OCI-LY7 (cell line): ENCODE measurements around the gene LARP1. TPM values are rescaled to one million over a fixed set of nuclear protein-coding genes. Genes with fewer than 3 reads are reported as not detected.

Source experiments
- BruUV-seq: library from RNA; stranded (reverse); fragments of 400-500 nt; replicated peaks from 2 replicates; lab custom pipeline; 2021; lab: Mats Ljungman, UMichigan
- CTCF ChIA-PET: fragments of 300-600 bp; sonication (Branson Sonifier 250); formaldehyde crosslinking; loops from one replicate; lab custom pipeline; 2022; ENCODE audit warnings: antibody characterized with exemption; ENCODE audit not compliant: unreplicated experiment; lab: Charles Lee
- POLR2A ChIA-PET: fragments of 300-600 bp; sonication (Branson Sonifier 250); formaldehyde crosslinking; loops from one replicate; lab custom pipeline; 2022; ENCODE audit warnings: antibody characterized with exemption; lab: Charles Lee
- DNase-seq: peaks from one replicate; pipeline ENCODE4 v3.0.0-alpha.2; 2015; ENCODE audit warnings: low spot score
- H2AFZ ChIP-seq: fragments of 200-600 bp; sonication (generic), shearing (Covaris generic); 2 replicates; pipeline ENCODE4 v1.6.1; 2014; ENCODE audit warnings: mild to moderate bottlenecking, antibody characterized with exemption, low read length, moderate library complexity
- H3K27ac ChIP-seq: fragments of 200-600 bp; sonication (generic); 2 replicates; pipeline ENCODE4 v1.5.1; 2014; ENCODE audit warnings: mixed run types, low read depth, mild to moderate bottlenecking, moderate library complexity, low read length, inconsistent platforms; ENCODE audit not compliant: poor library complexity, severe bottlenecking
- H3K36me3 ChIP-seq: fragments of 200-600 bp; sonication (generic); 2 replicates; pipeline ENCODE4 v1.6.1; 2014; ENCODE audit warnings: mild to moderate bottlenecking, antibody characterized with exemption, low read length, moderate library complexity, mixed read lengths; ENCODE audit not compliant: insufficient read depth
- H3K4me1 ChIP-seq: fragments of 200-600 bp; sonication (generic); 2 replicates; pipeline ENCODE4 v1.5.1; 2014; ENCODE audit warnings: mild to moderate bottlenecking, low read length; ENCODE audit not compliant: insufficient read depth, poor library complexity, severe bottlenecking
- H3K4me2 ChIP-seq: fragments of 200-600 bp; sonication (generic); 2 replicates; pipeline ENCODE4 v1.6.1; 2014; ENCODE audit warnings: mild to moderate bottlenecking, low read length
- H3K4me3 ChIP-seq: fragments of 200-600 bp; sonication (generic); 2 replicates; pipeline ENCODE4 v1.5.1; 2014; ENCODE audit warnings: mild to moderate bottlenecking, low read depth, low read length; ENCODE audit not compliant: poor library complexity, severe bottlenecking
- H3K79me2 ChIP-seq: fragments of 200-600 bp; sonication (generic); 2 replicates; pipeline ENCODE4 v1.6.1; 2016; ENCODE audit warnings: low read depth, mild to moderate bottlenecking, low read length, moderate library complexity, mixed read lengths; ENCODE audit not compliant: insufficient read depth
- H3K9me2 ChIP-seq: fragments of 200-600 bp; sonication (generic); 2 replicates; pipeline ENCODE4 v1.6.1; 2016; ENCODE audit warnings: mild to moderate bottlenecking, low read length, mixed read lengths; ENCODE audit not compliant: insufficient read depth
- H3K9me3 ChIP-seq: fragments of 200-600 bp; sonication (generic); 2 replicates; pipeline ENCODE4 v1.6.1; 2014; ENCODE audit warnings: mild to moderate bottlenecking, mixed run types, low read length, mixed read lengths
- H4K20me1 ChIP-seq: fragments of 200-600 bp; sonication (generic); 2 replicates; pipeline ENCODE4 v1.6.1; 2014; ENCODE audit warnings: mild to moderate bottlenecking, antibody characterized with exemption, low read length, moderate library complexity, mixed read lengths; ENCODE audit not compliant: insufficient read depth
- CTCF ChIP-seq: fragments of 200-600 bp; sonication (generic); conservative IDR thresholded peaks from 2 replicates; pipeline ENCODE4 v1.5.1; 2014; ENCODE audit warnings: mild to moderate bottlenecking, antibody characterized with exemption, low read length, moderate library complexity, mixed read lengths
- EZH2phosphoT487 ChIP-seq: fragments of 200-600 bp; sonication (generic); IDR thresholded peaks from 2 replicates; pipeline ENCODE4 v1.6.1; 2018; ENCODE audit warnings: low read depth, borderline replicate concordance, mild to moderate bottlenecking, mixed run types, antibody characterized with exemption, low read length, moderate library complexity, mixed read lengths
- intact Hi-C: fragments of 100-400 bp; cut with micrococcal nuclease; formaldehyde crosslinking; loops from one replicate; pipeline ENCODE4 v1.10.0; 2022; ENCODE audit not compliant: unreplicated experiment
- total RNA-seq, 2 experiments: library from RNA; depleted of rRNA in 1 of 2; stranded (reverse); fragments of >200 nt in 1 of 2; shearing (Covaris generic) in 1 of 2; gene quantifications; 2 replicates each; pipeline ENCODE4 v1.2.3, GENCODE V29; 2014 to 2022

LARP1 gene
- total RNA-seq, 2 experiments from 2014 or later, result 71.1 to 274 TPM

- Histone ChIP-seq H3K9me3 (no peaks in the 10 kb centered on the region), H3K4me1 (no peaks in the 10 kb centered on the region), H3K79me2 (no peaks in the 10 kb centered on the region), H4K20me1 (no peaks in the 10 kb centered on the region), H3K9me2 (no peaks in the 10 kb centered on the region), H3K4me3 (no peak overlapping the region), H3K27ac (no peak overlapping the region), H3K36me3 (no peaks in the 10 kb centered on the region), H3K4me2 (no peak overlapping the region), H2AFZ (no peak overlapping the region)
- intact Hi-C loops, result no loop called here
- no peak for DNase-seq
- ChIA-PET POLR2A (no interaction called here), CTCF (no interaction called here)
- TF ChIP-seq EZH2phosphoT487 (no peak), CTCF (no peak)
- no TSS peak for BruUV-seq
Measured at GRCh38 chr5:154849264-154849785, 94.1 kb downstream of the LARP1 start.

DNA sequence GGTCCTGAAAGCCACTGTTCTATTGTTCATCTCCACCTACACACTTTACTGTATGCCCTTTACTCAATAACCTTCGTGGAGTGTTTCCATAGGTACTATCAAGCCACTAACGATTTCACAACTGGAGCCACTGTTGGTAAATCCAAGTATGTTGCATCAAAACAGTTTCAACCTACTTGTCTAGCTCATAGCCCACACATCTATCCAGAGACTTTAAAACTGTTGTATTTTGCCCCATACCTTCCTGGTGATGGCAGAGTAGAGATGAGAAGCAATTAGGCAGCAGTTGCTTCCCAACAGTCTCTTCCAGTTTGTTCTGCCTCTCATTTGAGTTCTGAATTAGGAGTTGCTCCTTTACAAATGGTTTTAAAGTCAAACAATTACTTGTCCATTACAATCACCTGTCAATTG lies 94.6 kb downstream of the LARP1 start:
- POLR2A ChIA-PET, result no interaction called here
- no peak overlapping the region for H3K27ac ChIP-seq
- no peaks in the 10 kb centered on the region for H3K4me1 ChIP-seq
- H3K9me2 ChIP-seq, result no peaks in the 10 kb centered on the region
- H3K4me3 ChIP-seq, result no peak overlapping the region
- H2AFZ ChIP-seq, result no peak overlapping the region
- no peak overlapping the region for H3K4me2 ChIP-seq
- TF ChIP-seq CTCF, result no peak
- no peak for TF ChIP-seq EZH2phosphoT487
- no peaks in the 10 kb centered on the region for H3K36me3 ChIP-seq
- H3K9me3 ChIP-seq, result no peaks in the 10 kb centered on the region
- CTCF ChIA-PET, result no interaction called here
- DNase-seq, result no peak
- no TSS peak for BruUV-seq
- intact Hi-C loops, result no loop called here
- H3K79me2 ChIP-seq, result no peaks in the 10 kb centered on the region
- no peaks in the 10 kb centered on the region for H4K20me1 ChIP-seq

DNA sequence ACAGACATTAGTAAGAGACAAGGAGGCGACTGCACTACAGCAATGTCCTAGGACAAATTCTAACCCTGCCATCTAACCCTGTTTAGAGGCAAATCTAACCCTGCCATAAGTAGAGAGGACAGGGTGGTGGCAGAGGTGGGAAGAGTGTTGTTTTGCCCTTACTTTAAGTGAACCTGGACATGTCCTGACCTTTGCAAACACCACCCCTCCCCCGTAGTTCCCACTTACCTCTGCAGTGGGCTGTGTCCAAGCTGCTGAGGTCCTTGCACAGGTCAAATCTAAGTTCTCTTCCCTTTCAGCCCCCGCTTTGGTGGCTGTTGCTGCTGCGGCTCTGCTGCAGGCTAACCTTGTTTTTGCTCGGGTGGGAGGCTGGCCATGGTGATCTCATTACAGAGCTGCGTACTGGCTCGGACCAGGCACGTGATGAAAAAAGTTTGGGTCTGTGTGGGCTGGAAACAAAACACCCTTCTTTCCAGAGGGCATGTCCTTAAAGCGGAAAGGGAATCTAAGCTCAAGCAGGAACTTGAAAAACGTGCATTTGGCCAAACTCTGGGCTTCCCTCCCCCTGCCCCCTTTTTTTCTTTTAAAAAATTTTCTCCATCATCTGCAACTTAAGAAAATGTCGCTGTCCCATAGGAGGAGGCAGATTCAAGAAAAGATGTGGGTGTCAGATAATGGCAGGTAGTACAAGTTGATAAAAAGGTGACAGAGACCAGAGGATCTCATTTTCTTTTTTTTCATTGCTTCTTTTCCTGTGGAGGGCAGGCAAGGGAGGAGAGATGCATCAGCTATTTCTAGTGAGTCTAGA lies 95.3 kb downstream of the LARP1 start, which contains the start of gene FAXDC2:
Gene FAXDC2 (minus strand): TSS at position 349 of the 808 bp plus-strand sequence. CDS start 12,425 bp downstream, outside the sequence.
- intact Hi-C loops, result no loop called here
- DNase-seq, result no peak
- H3K9me2 ChIP-seq, result no peaks in the 10 kb centered on the region
- CTCF ChIA-PET, result no interaction called here
- no peak within 1 kb of the TSS for H2AFZ ChIP-seq
- no peaks in the 10 kb centered on the region for H3K79me2 ChIP-seq
- H3K27ac ChIP-seq, result no peak within 1 kb of the TSS
- no peaks in the 10 kb centered on the region for H3K9me3 ChIP-seq
- POLR2A ChIA-PET, result interaction anchor here (0.6 kb wide), 1 partner anchor 17 kb away, joined by 3 read pairs; no protein-coding TSS in a partner anchor
- TF ChIP-seq CTCF, result no peak
- TF ChIP-seq EZH2phosphoT487, result no peak
- BruUV-seq, result no TSS peak
- H3K36me3 ChIP-seq, result no peaks in the 10 kb centered on the region
- no peaks in the 10 kb centered on the region for H3K4me1 ChIP-seq
- no peaks in the 10 kb centered on the region for H4K20me1 ChIP-seq
- no peak within 1 kb of the TSS for H3K4me2 ChIP-seq
- H3K4me3 ChIP-seq, result no peak within 1 kb of the TSS
